HL-60 (cell line): ENCODE measurements around the gene RCC2.

ENCODE experiments used
- CTCF ChIP-seq: IDR thresholded peaks from one replicate; pipeline ENCODE4 v1.5.1; 2011; ENCODE audit warnings: low read length, control low read depth, inconsistent platforms; ENCODE audit not compliant: insufficient read depth
- REST ChIP-seq: IDR thresholded peaks from 2 replicates; pipeline ENCODE4 v1.6.1; 2012; ENCODE audit warnings: low read depth; ENCODE audit not compliant: insufficient replicate concordance

GRCh38 chr1:17416389-17416788 lies 23.1 kb downstream of the RCC2 start:
- TF ChIP-seq CTCF (no peak), REST (no peak)
